ENCODE data around the gene SEMA5B.

Gene SEMA5B

GRCh38 chr3:122993124-122993978 lies 34.2 kb downstream of the SEMA5B start:
- no peak for DNase-seq (ENCODE audit: low spot score)

GRCh38 chr3:122992676-122993075 lies 34.9 kb downstream of the SEMA5B start:
- DNase-seq (ENCODE audit: low spot score) = no peak

- DNase-seq (ENCODE audit: low spot score) = no peak
These were observed 35.4 kb downstream of the SEMA5B start for GRCh38 chr3:122992133-122992532.

- no peak for DNase-seq (ENCODE audit: low spot score)
These were observed 36.2 kb downstream of the SEMA5B start for GRCh38 chr3:122991236-122991985.

GRCh38 chr3:122989856-122990575 lies 37.5 kb downstream of the SEMA5B start:
- DNase-seq (ENCODE audit: low spot score) = no peak

- no peak for DNase-seq (ENCODE audit: low spot score)
These were observed 39.1 kb downstream of the SEMA5B start for GRCh38 chr3:122988508-122988907.

GRCh38 chr3:122987736-122988319 lies 39.7 kb downstream of the SEMA5B start:
- no peak for DNase-seq (ENCODE audit: low spot score)

- DNase-seq (ENCODE audit: low spot score) = no peak
These were observed 40.3 kb downstream of the SEMA5B start for GRCh38 chr3:122987231-122987630.

- no peak for DNase-seq (ENCODE audit: low spot score)
These were observed 40.8 kb downstream of the SEMA5B start for GRCh38 chr3:122986693-122987179.

GRCh38 chr3:122985539-122985938 lies 42.0 kb downstream of the SEMA5B start:
- no peak for DNase-seq (ENCODE audit: low spot score)

GRCh38 chr3:122984650-122985049 lies 42.9 kb downstream of the SEMA5B start:
- no peak for DNase-seq (ENCODE audit: low spot score)

- no peak for DNase-seq (ENCODE audit: low spot score)
These were observed 43.6 kb downstream of the SEMA5B start for GRCh38 chr3:122984007-122984406.

- DNase-seq (ENCODE audit: low spot score) = peak; percentile 71
These were observed 45.1 kb downstream of the SEMA5B start for GRCh38 chr3:122982216-122983185.

- DNase-seq (ENCODE audit: low spot score) = no peak
These were observed 48.4 kb downstream of the SEMA5B start for GRCh38 chr3:122979211-122979610.

GRCh38 chr3:122978569-122978968 lies 49.0 kb downstream of the SEMA5B start:
- no peak for DNase-seq (ENCODE audit: low spot score)

GRCh38 chr3:122977746-122978466 lies 49.7 kb downstream of the SEMA5B start:
- DNase-seq (ENCODE audit: low spot score) = no peak

GRCh38 chr3:122975924-122976293 lies 51.7 kb downstream of the SEMA5B start:
- DNase-seq (ENCODE audit: low spot score) = no peak

GRCh38 chr3:122975163-122975923 lies 52.2 kb downstream of the SEMA5B start:
- peak; percentile 50 for DNase-seq (ENCODE audit: low spot score)

GRCh38 chr3:122974764-122975162 lies 52.8 kb downstream of the SEMA5B start:
- no peak for DNase-seq (ENCODE audit: low spot score)
